ENCODE measurements around the gene FAM168A.

- TF ChIP-seq CTCF (IDR thresholded peaks at IDR 0.05): no peak
- TF ChIP-seq EZH2phosphoT487 (IDR thresholded peaks at IDR 0.05): no peak
- no peak for TF ChIP-seq EZH2 (IDR thresholded peaks at IDR 0.05)
These were observed 172.8 kb downstream of the FAM168A start for GRCh38 chr11:73425108-73425507.
